IMR-90 (cell line): ENCODE data around the gene TFAM. TPM values are rescaled to one million over a fixed set of nuclear protein-coding genes. Genes with fewer than 3 reads are reported as not detected.

Experiments
- ATAC-seq: fragments of 200-7000 bp; cut with Tn5 transposase; 2 replicates; pipeline ENCODE4 v1.9.1; 2020; ENCODE audit warnings: low read depth, mild to moderate bottlenecking, moderate library complexity
- BruUV-seq: library from RNA; stranded (reverse); fragments of 400-500 nt; replicated peaks from 2 replicates; lab custom pipeline; 2021; lab: Mats Ljungman, UMichigan
- CTCF ChIA-PET: fragments of 300-600 bp; formaldehyde crosslinking; extraction: SDS; loops from one replicate; lab custom pipeline; 2021; ENCODE audit warnings: antibody characterized with exemption; lab: Yijun Ruan, JAX
- POLR2A ChIA-PET: fragments of 300-600 bp; sonication (Branson Sonifier 250); formaldehyde crosslinking; loops from one replicate; lab custom pipeline; 2022; ENCODE audit warnings: antibody characterized with exemption; ENCODE audit not compliant: unreplicated experiment; lab: Charles Lee
- DNase-seq: peaks from one replicate; pipeline ENCODE4 v3.0.0; 2013
- H2AFZ ChIP-seq: replicated peaks from 2 replicates; pipeline ENCODE3; 2013; ENCODE audit warnings: low read length, mild to moderate bottlenecking; ENCODE audit not compliant: poor library complexity
- H2AK5ac ChIP-seq: 2 replicates; pipeline ENCODE4 v1.6.1; 2013; ENCODE audit warnings: low read depth, low read length, inconsistent platforms
- H2AK9ac ChIP-seq: replicated peaks from 2 replicates; pipeline ENCODE3; 2013; ENCODE audit warnings: mild to moderate bottlenecking, low read depth, low read length, moderate library complexity; ENCODE audit not compliant: poor library complexity
- H2BK120ac ChIP-seq: 2 replicates; pipeline ENCODE4 v1.6.1; 2013; ENCODE audit warnings: low read depth, low read length, inconsistent platforms
- H2BK15ac ChIP-seq: 3 replicates; pipeline ENCODE4 v1.6.1; 2013; ENCODE audit warnings: low read depth, low read length, inconsistent platforms
- H2BK20ac ChIP-seq: 2 replicates; pipeline ENCODE4 v1.6.1; 2013; ENCODE audit warnings: low read depth, mild to moderate bottlenecking, inconsistent platforms, low read length, moderate library complexity
- H2BK5ac ChIP-seq: 2 replicates; pipeline ENCODE4 v1.6.1; 2013; ENCODE audit warnings: mild to moderate bottlenecking, low read depth, low read length, inconsistent platforms; ENCODE audit not compliant: poor library complexity, severe bottlenecking
- H3K14ac ChIP-seq: replicated peaks from 2 replicates; pipeline ENCODE4 v1.6.1; 2013; ENCODE audit warnings: low read depth, low read length, inconsistent platforms
- H3K18ac ChIP-seq: 2 replicates; pipeline ENCODE4 v1.6.1; 2013; ENCODE audit warnings: low read depth, low read length, control low read depth
- H3K23ac ChIP-seq: 2 replicates; pipeline ENCODE4 v1.6.1; 2013; ENCODE audit warnings: low read depth, low read length, inconsistent platforms
- H3K27ac ChIP-seq: 2 replicates; pipeline ENCODE4 v1.5.1; 2013; ENCODE audit warnings: mild to moderate bottlenecking, control low read depth, low read length; ENCODE audit not compliant: insufficient read depth
- H3K27me3 ChIP-seq: 2 replicates; pipeline ENCODE4 v1.6.1; 2013; ENCODE audit warnings: low read length; ENCODE audit not compliant: control insufficient read depth, insufficient read depth
- H3K36me3 ChIP-seq: 2 replicates; pipeline ENCODE4 v1.6.1; 2013; ENCODE audit warnings: low read length, mixed read lengths; ENCODE audit not compliant: control insufficient read depth, insufficient read depth
- H3K4ac ChIP-seq: 2 replicates; pipeline ENCODE4 v1.6.1; 2013; ENCODE audit warnings: low read depth, low read length, inconsistent platforms
- H3K4me1 ChIP-seq: 2 replicates; pipeline ENCODE4 v1.6.1; 2013; ENCODE audit warnings: low read length, mixed read lengths; ENCODE audit not compliant: control insufficient read depth, insufficient read depth
- H3K4me2 ChIP-seq: 2 replicates; pipeline ENCODE4 v1.6.1; 2013; ENCODE audit warnings: low read depth, mild to moderate bottlenecking, control low read depth, low read length, moderate library complexity
- H3K4me3 ChIP-seq: 2 replicates; pipeline ENCODE4 v1.5.1; 2013; ENCODE audit warnings: low read depth, mild to moderate bottlenecking, control low read depth, low read length, moderate library complexity; ENCODE audit not compliant: insufficient read depth
- H3K56ac ChIP-seq: 2 replicates; pipeline ENCODE4 v1.6.1; 2013; ENCODE audit warnings: low read length, inconsistent platforms; ENCODE audit not compliant: insufficient read depth; ENCODE audit errors: extremely low read depth
- H3K79me1 ChIP-seq, 2 experiments: 2 replicates each; pipeline ENCODE4 v1.6.1; 2013; ENCODE audit warnings: low read length in 2 of 2, inconsistent platforms in 1 of 2, low read depth in 1 of 2
- H3K9ac ChIP-seq: 2 replicates; pipeline ENCODE4 v1.6.1; 2013; ENCODE audit warnings: low read depth, low read length, control low read depth
- H3K9me1 ChIP-seq: 2 replicates; pipeline ENCODE4 v1.6.1; 2013; ENCODE audit warnings: low read length, inconsistent platforms; ENCODE audit not compliant: insufficient read depth
- H3K9me3 ChIP-seq: 2 replicates; pipeline ENCODE4 v1.6.1; 2013; ENCODE audit warnings: low read length; ENCODE audit not compliant: control insufficient read depth, insufficient read depth
- H4K20me1 ChIP-seq: 2 replicates; pipeline ENCODE4 v1.6.1; 2013; ENCODE audit warnings: low read length, inconsistent platforms; ENCODE audit not compliant: insufficient read depth
- H4K5ac ChIP-seq: 2 replicates; pipeline ENCODE4 v1.6.1; 2013; ENCODE audit warnings: mild to moderate bottlenecking, low read depth, low read length, control low read depth
- H4K8ac ChIP-seq, 2 experiments: 2 replicates each; pipeline ENCODE4 v1.6.1; 2013; ENCODE audit warnings: low read depth in 2 of 2, low read length in 2 of 2, control low read depth in 1 of 2, inconsistent platforms in 1 of 2
- H4K91ac ChIP-seq: 2 replicates; pipeline ENCODE4 v1.6.1; 2013; ENCODE audit warnings: low read depth, low read length, inconsistent platforms; ENCODE audit not compliant: insufficient read depth
- BHLHE40 ChIP-seq: fragments of 150-350 bp; IDR thresholded peaks from 2 replicates; pipeline ENCODE4 v1.6.1; 2016; ENCODE audit warnings: mild to moderate bottlenecking, low read depth, low read length
- CEBPB ChIP-seq: IDR thresholded peaks from 2 replicates; pipeline ENCODE4 v1.6.1; 2012; ENCODE audit warnings: low read depth, low read length, improper control_type of control experiment
- CHD1 ChIP-seq: IDR thresholded peaks from 2 replicates; pipeline ENCODE4 v1.6.1; 2012; ENCODE audit warnings: low read depth, low read length, improper control_type of control experiment
- FOS ChIP-seq: fragments of 150-350 bp; IDR thresholded peaks from 2 replicates; pipeline ENCODE4 v1.6.1; 2016; ENCODE audit warnings: low read depth, low read length
- MAFK ChIP-seq: IDR thresholded peaks from 2 replicates; pipeline ENCODE4 v1.6.1; 2012; ENCODE audit warnings: low read depth, low read length, improper control_type of control experiment
- MAZ ChIP-seq: IDR thresholded peaks from 2 replicates; pipeline ENCODE4 v1.6.1; 2012; ENCODE audit warnings: low read depth, mild to moderate bottlenecking, low read length, improper control_type of control experiment, moderate library complexity, borderline replicate concordance
- MXI1 ChIP-seq: IDR thresholded peaks from 2 replicates; pipeline ENCODE4 v1.6.1; 2012; ENCODE audit warnings: low read depth, mild to moderate bottlenecking, low read length, moderate library complexity, borderline replicate concordance
- NFE2L2 ChIP-seq: fragments of 150-350 bp; IDR thresholded peaks from 2 replicates; pipeline ENCODE4 v1.6.1; 2016; ENCODE audit warnings: low read depth, mild to moderate bottlenecking, low read length
- POLR2A ChIP-seq: IDR thresholded peaks from 2 replicates; pipeline ENCODE4 v1.6.1; 2012; ENCODE audit warnings: mild to moderate bottlenecking, low read depth, low read length
- RAD21 ChIP-seq: IDR thresholded peaks from 2 replicates; pipeline ENCODE4 v1.6.1; 2012; ENCODE audit warnings: low read length, improper control_type of control experiment
- RCOR1 ChIP-seq: IDR thresholded peaks from 2 replicates; pipeline ENCODE4 v1.6.1; 2012; ENCODE audit warnings: mild to moderate bottlenecking, low read length, improper control_type of control experiment; ENCODE audit not compliant: insufficient replicate concordance
- RFX5 ChIP-seq: IDR thresholded peaks from 2 replicates; pipeline ENCODE4 v1.8.0; 2012; ENCODE audit warnings: low read depth, mild to moderate bottlenecking, low read length, moderate library complexity
- SMC3 ChIP-seq: fragments of 150-350 bp; IDR thresholded peaks from 2 replicates; pipeline ENCODE4 v1.6.1; 2016; ENCODE audit warnings: low read depth, mild to moderate bottlenecking, antibody characterized with exemption, low read length, moderate library complexity
- dilution Hi-C: fragments of 300-500 bp; cut with HindIII; formaldehyde crosslinking; loops from one replicate; pipeline ENCODE4 v1.14.3; 2018; ENCODE audit warnings: low sequenced_read_pairs; ENCODE audit not compliant: unreplicated experiment
- in situ Hi-C: fragments of 300-500 bp; cut with MboI; formaldehyde crosslinking; loops from 3 replicates; pipeline ENCODE4 v1.14.3; 2019; ENCODE audit warnings: low sequenced_read_pairs, inconsistent platforms, mixed read lengths
- intact Hi-C: fragments of 100-400 bp; cut with micrococcal nuclease; formaldehyde crosslinking; loops from 2 replicates; pipeline ENCODE4 v1.10.0; 2022
- polyA plus RNA-seq, 3 experiments: library from polyadenylated mRNA; depleted of rRNA; stranded (reverse); fragments of >200 nt; gene quantifications; 2 replicates each; pipeline ENCODE4 v1.2.3, GENCODE V29; 2012; ENCODE audit warnings: low replicate concordance in 1 of 3
- total RNA-seq: library from RNA; depleted of rRNA; stranded (reverse); fragments of >200 nt; gene quantifications from 2 replicates; pipeline ENCODE4 v1.2.3, GENCODE V29; 2012
- TF ChIP-seq, protein P1 (sequence below): fragments of 150-350 bp; IDR thresholded peaks from 2 replicates; pipeline ENCODE4 v1.6.1; 2017; ENCODE audit warnings: mild to moderate bottlenecking, antibody characterized with exemption, low read length, low read depth
- TF ChIP-seq, protein P2 (sequence below): fragments of 150-350 bp; IDR thresholded peaks from 2 replicates; pipeline ENCODE4 v1.6.1; 2016; ENCODE audit warnings: low read depth, mild to moderate bottlenecking, low read length, moderate library complexity, borderline replicate concordance
- TF ChIP-seq, protein P3 (sequence below): conservative IDR thresholded peaks from 2 replicates; pipeline ENCODE4 v1.5.1; 2012; ENCODE audit warnings: mild to moderate bottlenecking, low read depth, low read length, improper control_type of control experiment

TFAM gene
- total and polyA plus RNA-seq, 2 of the 4 experiments (the other 2 are of a cell fraction), result 7.6 to 16.7 TPM

DNA sequence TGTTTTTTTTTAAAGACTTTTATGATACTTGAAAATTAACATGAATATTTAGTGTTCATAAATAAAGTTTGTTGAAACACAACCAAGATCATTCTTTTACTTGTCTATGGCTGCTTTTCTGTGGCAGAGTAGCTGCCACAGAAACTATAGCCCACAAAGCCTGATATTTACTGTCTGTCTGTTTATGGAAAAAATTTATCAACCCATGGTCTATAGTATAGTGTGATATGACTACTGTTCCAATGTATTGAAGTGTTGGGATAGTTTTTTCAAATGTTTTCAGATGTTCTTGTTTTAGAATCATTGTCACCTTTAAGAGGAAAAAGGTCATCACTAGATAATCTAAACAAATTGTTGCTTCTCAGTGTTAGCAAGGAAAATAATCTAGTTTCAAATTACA is 10.8 kb downstream of the TFAM start:
- Histone ChIP-seq H2AK9ac (no peak overlapping the region), H3K4me1 (peaks cover 2% of the 10 kb centered on the region; the same call in 1 of the 2 replicates), H3K9me1 (no peaks in the 10 kb centered on the region; the same call in 1 of the 2 replicates), H4K5ac (no peak overlapping the region), H4K91ac (no peak overlapping the region), H3K27me3 (no peaks in the 10 kb centered on the region), H3K27ac (no peak overlapping the region), H2BK20ac (no peak overlapping the region), H3K4me2 (no peak overlapping the region), H2AK5ac (no peak overlapping the region), H3K23ac (no peak overlapping the region), H4K20me1 (no peaks in the 10 kb centered on the region), H3K56ac (no peak overlapping the region), H2BK120ac (no peak overlapping the region), H3K18ac (no peak overlapping the region), H2BK15ac (no peak overlapping the region), H4K8ac (no peak overlapping the region), H3K4me3 (no peak overlapping the region), H3K36me3 (peaks cover 12% of the 10 kb centered on the region), H2BK5ac (no peak overlapping the region), H3K14ac (no peak overlapping the region), H2AFZ (no peak overlapping the region), H3K9ac (no peak overlapping the region), H3K4ac (no peak overlapping the region), H3K79me1 (peaks cover 0 to 5% of the 10 kb centered on the region in 2 experiments; a peak in 2 of 4 replicates), H3K9me3 (no peaks in the 10 kb centered on the region)
- no peak for DNase-seq
- in situ Hi-C loops (no loop called here), dilution Hi-C loops (no loop called here), intact Hi-C loops (no loop called here)
- BruUV-seq, result no TSS peak
- no peak for ATAC-seq
- ChIA-PET POLR2A (no interaction called here), CTCF (interaction anchor here (0.6 to 0.9 kb wide), 2 partner anchors 96 to 104 kb away, joined by 3 read pairs; no protein-coding TSS in a partner anchor)
- no peak for TF ChIP-seq CHD1
- no peak for TF ChIP-seq CEBPB
- TF ChIP-seq MAFK, result no peak
- TF ChIP-seq FOS, result no peak
- no peak for TF ChIP-seq RCOR1
- TF ChIP-seq MXI1, result no peak
- TF ChIP-seq, protein P1, sequence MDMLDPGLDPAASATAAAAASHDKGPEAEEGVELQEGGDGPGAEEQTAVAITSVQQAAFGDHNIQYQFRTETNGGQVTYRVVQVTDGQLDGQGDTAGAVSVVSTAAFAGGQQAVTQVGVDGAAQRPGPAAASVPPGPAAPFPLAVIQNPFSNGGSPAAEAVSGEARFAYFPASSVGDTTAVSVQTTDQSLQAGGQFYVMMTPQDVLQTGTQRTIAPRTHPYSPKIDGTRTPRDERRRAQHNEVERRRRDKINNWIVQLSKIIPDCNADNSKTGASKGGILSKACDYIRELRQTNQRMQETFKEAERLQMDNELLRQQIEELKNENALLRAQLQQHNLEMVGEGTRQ, result no peak
- no peak for TF ChIP-seq BHLHE40
- TF ChIP-seq, protein P2, sequence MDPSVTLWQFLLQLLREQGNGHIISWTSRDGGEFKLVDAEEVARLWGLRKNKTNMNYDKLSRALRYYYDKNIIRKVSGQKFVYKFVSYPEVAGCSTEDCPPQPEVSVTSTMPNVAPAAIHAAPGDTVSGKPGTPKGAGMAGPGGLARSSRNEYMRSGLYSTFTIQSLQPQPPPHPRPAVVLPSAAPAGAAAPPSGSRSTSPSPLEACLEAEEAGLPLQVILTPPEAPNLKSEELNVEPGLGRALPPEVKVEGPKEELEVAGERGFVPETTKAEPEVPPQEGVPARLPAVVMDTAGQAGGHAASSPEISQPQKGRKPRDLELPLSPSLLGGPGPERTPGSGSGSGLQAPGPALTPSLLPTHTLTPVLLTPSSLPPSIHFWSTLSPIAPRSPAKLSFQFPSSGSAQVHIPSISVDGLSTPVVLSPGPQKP, result no peak
- TF ChIP-seq, protein P3, sequence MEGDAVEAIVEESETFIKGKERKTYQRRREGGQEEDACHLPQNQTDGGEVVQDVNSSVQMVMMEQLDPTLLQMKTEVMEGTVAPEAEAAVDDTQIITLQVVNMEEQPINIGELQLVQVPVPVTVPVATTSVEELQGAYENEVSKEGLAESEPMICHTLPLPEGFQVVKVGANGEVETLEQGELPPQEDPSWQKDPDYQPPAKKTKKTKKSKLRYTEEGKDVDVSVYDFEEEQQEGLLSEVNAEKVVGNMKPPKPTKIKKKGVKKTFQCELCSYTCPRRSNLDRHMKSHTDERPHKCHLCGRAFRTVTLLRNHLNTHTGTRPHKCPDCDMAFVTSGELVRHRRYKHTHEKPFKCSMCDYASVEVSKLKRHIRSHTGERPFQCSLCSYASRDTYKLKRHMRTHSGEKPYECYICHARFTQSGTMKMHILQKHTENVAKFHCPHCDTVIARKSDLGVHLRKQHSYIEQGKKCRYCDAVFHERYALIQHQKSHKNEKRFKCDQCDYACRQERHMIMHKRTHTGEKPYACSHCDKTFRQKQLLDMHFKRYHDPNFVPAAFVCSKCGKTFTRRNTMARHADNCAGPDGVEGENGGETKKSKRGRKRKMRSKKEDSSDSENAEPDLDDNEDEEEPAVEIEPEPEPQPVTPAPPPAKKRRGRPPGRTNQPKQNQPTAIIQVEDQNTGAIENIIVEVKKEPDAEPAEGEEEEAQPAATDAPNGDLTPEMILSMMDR, result no peak
- no peak for TF ChIP-seq MAZ
- TF ChIP-seq RAD21, result no peak
- TF ChIP-seq NFE2L2, result no peak
- TF ChIP-seq POLR2A, result no peak
- no peak for TF ChIP-seq RFX5
- TF ChIP-seq SMC3, result no peak
